Ovary (tissue), 9 donors: ENCODE measurements around the gene ORMDL1. TPM values are rescaled to one million over a fixed set of nuclear protein-coding genes. Genes with fewer than 3 reads are reported as not detected.
A peak's percentile ranks its signal among the peaks of the same experiment; 100 is the strongest.

Source experiments
- DNase-seq, 5 donors: peaks; one replicate each; pipeline ENCODE4 v3.0.0-alpha.2; 2019 to 2020
- H3K27ac ChIP-seq, 2 donors: fragments of 200-600 bp; one replicate each; pipeline versions ENCODE4 v1.5.1 to v1.8.0; 2019 to 2022
- H3K27me3 ChIP-seq: fragments of 200-600 bp; one replicate; pipeline ENCODE4 v1.8.0; 2022
- H3K36me3 ChIP-seq: fragments of 200-600 bp; sonication (generic); one replicate; pipeline ENCODE4 v1.5.1; 2019
- H3K4me1 ChIP-seq: one replicate; pipeline ENCODE4 v1.8.1; 2013; ENCODE audit warnings: mild to moderate bottlenecking, moderate library complexity; ENCODE audit not compliant: insufficient read depth
- H3K4me3 ChIP-seq: fragments of 200-600 bp; sonication (generic); one replicate; pipeline ENCODE4 v1.5.1; 2017
- H3K9me3 ChIP-seq, 2 donors: fragments of 200-600 bp in 1 of 2; sonication (generic) in 1 of 2; one replicate each; pipeline versions ENCODE4 v1.5.1 to v1.8.1; 2013 to 2019; ENCODE audit warnings: mild to moderate bottlenecking in 1 of 2, moderate library complexity in 1 of 2
- CTCF ChIP-seq, 3 donors: fragments of 450-650 bp in 2 of 3; fragments of 200-600 bp in 1 of 3; IDR thresholded peaks; one replicate each; pipeline versions ENCODE4 v1.5.1 to v1.8.0; 2016 to 2022; ENCODE audit warnings: antibody characterized with exemption in 3 of 3, mild to moderate bottlenecking in 1 of 3
- EP300 ChIP-seq: sonication (generic); formaldehyde crosslinking; IDR thresholded peaks from one replicate; pipeline ENCODE4 v1.6.1; 2017; ENCODE audit warnings: antibody characterized with exemption
- POLR2A ChIP-seq: fragments of 450-650 bp; IDR thresholded peaks from one replicate; pipeline ENCODE4 v1.6.1; 2017; ENCODE audit warnings: antibody characterized with exemption, mild to moderate bottlenecking, moderate library complexity
- WGBS, 3 donors: extraction: QIAGEN DNeasy Blood & Tissue Kit in 1 of 3; methylation state at CpG; one replicate each; pipeline versions ENCODE4 v1.1.5 to v1.1.7; 2013 to 2017; 5-methylcytosine and 5-hydroxymethylcytosine counted together
- intact Hi-C, 4 donors: fragments of 100-400 bp; cut with DNase I; formaldehyde crosslinking; loops; one replicate each; pipeline versions ENCODE4 v1.11.0 to v1.15.1; 2022 to 2023
- polyA plus RNA-seq, 2 donors: library from polyadenylated mRNA; stranded (reverse); fragments of 200-250 nt in 1 of 2; fragments of 350-450 nt in 1 of 2; fragmentation: Illumina TruSeq in 1 of 2; extraction: RNeasy Lipid Tissue Mini Kit (QIAGEN cat#74804) in 1 of 2; gene quantifications; one replicate each; pipeline ENCODE4 v1.2.3, GENCODE V29; 2013 to 2014
- total RNA-seq, 7 donors: library from RNA; depleted of rRNA in 2 of 7; stranded (reverse); fragments of >200 nt in 2 of 7; fragmentation: NEBNext Ultra II Directional in 3 of 7; extraction: Animal tissue kit (Norgen Biotek cat#: 25700) in 3 of 7; gene quantifications; one replicate each; pipeline versions ENCODE4 v1.1.0 to v1.2.4, GENCODE V29; 2016 to 2023
- donor health status: DM: no; HTN: no; CAD: no; lungs with moderate emphysema.
- donor health status: DM: no; HTN: no; CAD: no.
- donor health status: Bipolar disorder and iron deficiency.
- donor health status: DM: yes; HTN: yes; CAD: no.
- donor health status: DM: no; HTN: no; CAD: no.
- donor health status: DM: yes; HTN: yes; CAD: no.

Gene ORMDL1
- total and polyA plus RNA-seq, 9 donors, result 34.8 to 70.7 (median 48.7) TPM

DNA sequence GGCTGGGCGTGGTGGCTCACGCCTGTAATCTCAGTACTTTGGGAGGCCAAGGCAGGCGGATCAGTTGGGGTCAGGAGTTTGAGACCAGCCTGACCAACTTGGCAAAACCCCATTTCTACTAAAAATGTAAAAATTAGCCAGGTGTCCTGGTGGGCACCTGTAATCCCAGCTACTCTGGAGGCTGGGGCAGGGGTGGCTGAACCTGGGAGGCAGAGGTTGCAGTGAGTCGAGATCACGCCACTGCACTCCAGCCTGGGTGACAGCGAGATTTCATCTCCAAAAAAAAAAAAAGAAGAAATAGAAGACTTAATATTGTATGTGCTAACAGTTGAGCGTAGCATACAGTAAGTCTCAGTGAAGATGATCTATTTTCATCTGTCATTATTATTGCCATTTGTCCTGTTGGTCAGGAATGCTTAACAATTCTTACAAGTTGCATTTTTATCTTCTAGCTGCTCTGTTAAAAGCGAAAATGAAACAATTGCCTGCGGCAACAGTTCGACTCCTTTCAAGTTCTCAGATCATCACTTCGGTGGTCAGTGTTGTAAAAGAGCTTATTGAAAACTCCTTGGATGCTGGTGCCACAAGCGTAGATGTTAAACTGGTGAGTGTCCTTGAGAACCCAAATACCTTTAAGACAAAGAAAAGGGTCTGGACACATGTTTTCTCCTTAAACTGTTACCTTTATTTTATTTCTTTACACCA lies 7.4 kb upstream of the ORMDL1 start:
- H3K36me3 ChIP-seq, result no peaks in the 10 kb centered on the region
- TF ChIP-seq CTCF (IDR thresholded peaks at IDR 0.05), result no peak
- H3K4me1 ChIP-seq, result no peaks in the 10 kb centered on the region

DNA sequence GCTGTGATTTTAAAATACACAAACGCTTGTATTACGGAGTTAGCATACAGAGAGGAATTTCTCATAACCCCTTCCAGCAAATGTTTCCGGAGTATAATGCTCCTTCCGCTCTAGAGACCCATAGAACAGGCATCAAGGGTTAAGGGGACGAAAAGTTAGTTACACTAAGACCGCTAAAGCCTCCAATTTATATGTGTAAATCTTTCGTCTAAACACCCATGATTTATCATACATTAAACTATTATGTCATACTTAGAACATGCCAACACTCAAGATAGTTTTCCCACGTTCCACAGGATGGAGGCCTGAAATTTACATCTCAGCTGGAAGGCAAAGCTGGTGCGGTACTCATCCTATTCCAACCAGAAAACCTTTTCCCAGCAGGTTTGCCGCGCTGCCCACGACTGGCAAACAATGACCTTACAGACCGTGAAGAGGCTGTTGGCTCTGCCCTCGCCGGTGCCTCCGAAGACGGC lies 650 bp downstream of the ORMDL1 start:
- Histone ChIP-seq H3K4me3 (peak overlapping the region; percentile 78), H3K4me1 (peaks cover 5% of the 10 kb centered on the region), H3K27me3 (no peaks in the 10 kb centered on the region), H3K36me3 (no peaks in the 10 kb centered on the region), H3K27ac (peak overlapping the region; percentile 68 to 93), H3K9me3 (no peaks in the 10 kb centered on the region)
- TF ChIP-seq CTCF (IDR thresholded peaks at IDR 0.05) (no peak), POLR2A (no peak), EP300 (no peak)
- 0 to 1% (median 0%) methylated on average over 17 of the region's 17 CpGs for WGBS, 3 donors
- intact Hi-C loops, result no loop called here
- no peak for DNase-seq

More for the DNA sequence above, 7.4 kb upstream of the ORMDL1 start:
- Histone ChIP-seq H3K9me3 (no peaks in the 10 kb centered on the region), H3K4me3 (no peak overlapping the region), H3K27ac (no peak overlapping the region), H3K27me3 (no peaks in the 10 kb centered on the region)
- intact Hi-C loops, result no loop called here
- WGBS, 3 donors, result 89 to 93% (median 89%) methylated on average over 12 of the region's 12 CpGs
- DNase-seq, result no peak

GRCh38 chr2:189782221-189782671 lies 1.9 kb downstream of the ORMDL1 start:
- no peak overlapping the region for H3K27ac ChIP-seq
- H3K4me3 ChIP-seq, result no peak overlapping the region
- H3K27me3 ChIP-seq, result no peaks in the 10 kb centered on the region
- intact Hi-C loops, result no loop called here
- peaks cover 5% of the 10 kb centered on the region for H3K4me1 ChIP-seq
- no peak for DNase-seq
- 63 to 66% (median 66%) methylated on average over 4 of the region's 4 CpGs for WGBS, 3 donors
- TF ChIP-seq POLR2A (no peak), CTCF (IDR thresholded peaks at IDR 0.05) (no peak), EP300 (no peak)
- H3K9me3 ChIP-seq, result no peaks in the 10 kb centered on the region
- H3K36me3 ChIP-seq, result no peaks in the 10 kb centered on the region

GRCh38 chr2:189772212-189772611 lies 11.9 kb downstream of the ORMDL1 start:
- DNase-seq, result no peak
- H3K9me3 ChIP-seq, result no peaks in the 10 kb centered on the region
- intact Hi-C loops, result no loop called here
- H3K4me1 ChIP-seq, result no peaks in the 10 kb centered on the region
- no peak overlapping the region for H3K27ac ChIP-seq
- H3K36me3 ChIP-seq, result no peaks in the 10 kb centered on the region
- 86 to 98% (median 88%) methylated on average over 1 of the region's 1 CpG for WGBS, 3 donors
- no peaks in the 10 kb centered on the region for H3K27me3 ChIP-seq
- no peak for TF ChIP-seq POLR2A
- no peak for TF ChIP-seq CTCF (IDR thresholded peaks at IDR 0.05)
- TF ChIP-seq EP300, result no peak
- no peak overlapping the region for H3K4me3 ChIP-seq
